B cell (primary cell): ENCODE results near the gene GGTLC1. TPM values are rescaled to one million over a fixed set of nuclear protein-coding genes. Genes with fewer than 3 reads are reported as not detected.
"Not testable (repeated sequence)": the region's sequence is repeated elsewhere in the genome, so short reads cannot be mapped to it uniquely, and the experiment has no call there.

ENCODE experiments used
- ATAC-seq: fragments of 200-7000 bp; cut with Tn5 transposase; one replicate; pipeline ENCODE4 v1.10.0; 2021; ENCODE audit warnings: low read depth, mild to moderate bottlenecking, moderate number of reproducible peaks, moderate library complexity
- CTCF ChIA-PET: fragments of 350-600 bp; sonication (Branson Sonifier 250); formaldehyde crosslinking; loops from one replicate; lab custom pipeline; 2021; ENCODE audit warnings: antibody characterized with exemption, inconsistent platforms; lab: Charles Lee
- POLR2A ChIA-PET: fragments of 350-600 bp; sonication (Branson Sonifier 250); formaldehyde crosslinking; loops from one replicate; lab custom pipeline; 2021; ENCODE audit warnings: antibody characterized with exemption; lab: Charles Lee
- DNase-seq: peaks from one replicate; pipeline ENCODE4 v3.0.0; 2013
- H2AFZ ChIP-seq: 2 replicates; pipeline ENCODE4 v1.6.1; 2012; ENCODE audit warnings: mild to moderate bottlenecking, low read depth, low read length; ENCODE audit not compliant: insufficient read depth, poor library complexity, severe bottlenecking
- H3K27ac ChIP-seq, 2 donors: 1 replicate in 1 of 2; 2 replicates in 1 of 2; pipeline ENCODE4 v1.5.1; 2012 to 2013; ENCODE audit warnings: low read length in 2 of 2, mild to moderate bottlenecking in 2 of 2, moderate library complexity in 1 of 2
- H3K27me3 ChIP-seq, 4 experiments: fragments of 200-600 bp in 1 of 4; sonication (generic) in 1 of 4; replicated peaks in 1 of 4; 1 replicate in 2 of 4; 2 replicates in 2 of 4; pipeline versions ENCODE4 v1.6.1 to v1.7.0; 2013 to 2016; ENCODE audit warnings: low read length in 3 of 4, mild to moderate bottlenecking in 2 of 4, mixed read lengths in 1 of 4, moderate library complexity in 1 of 4; ENCODE audit not compliant: insufficient read depth in 4 of 4, control insufficient read depth in 3 of 4; ENCODE audit errors: control extremely low read depth in 1 of 4
- H3K36me3 ChIP-seq, 2 experiments: replicated peaks in 1 of 2; 1 replicate in 1 of 2; 2 replicates in 1 of 2; pipeline versions ENCODE4 v1.6.1 to v1.7.1; 2013; ENCODE audit warnings: low read length in 1 of 2; ENCODE audit not compliant: insufficient read depth in 2 of 2, control insufficient read depth in 1 of 2; ENCODE audit errors: control extremely low read depth in 1 of 2, extremely low read depth in 1 of 2
- H3K4me1 ChIP-seq, 2 donors: fragments of 200-600 bp in 1 of 2; sonication (generic) in 1 of 2; 1 replicate in 1 of 2; 2 replicates in 1 of 2; pipeline versions ENCODE4 v1.5.1 to v1.6.1; 2013 to 2017; ENCODE audit warnings: low read length in 2 of 2; ENCODE audit not compliant: control insufficient read depth in 2 of 2, insufficient read depth in 2 of 2
- H3K4me2 ChIP-seq: replicated peaks from 2 replicates; pipeline ENCODE3; 2012; ENCODE audit warnings: mild to moderate bottlenecking, low read depth, low read length; ENCODE audit not compliant: poor library complexity, severe bottlenecking
- H3K4me3 ChIP-seq, 5 experiments: fragments of 200-600 bp in 1 of 5; sonication (generic) in 1 of 5; 1 replicate in 3 of 5; 2 replicates in 2 of 5; pipeline versions ENCODE4 v1.5.1 to v1.7.0; 2011 to 2016; ENCODE audit warnings: low read length in 4 of 5, mild to moderate bottlenecking in 4 of 5, low read depth in 2 of 5, control low read depth in 1 of 5, moderate library complexity in 1 of 5; ENCODE audit not compliant: insufficient read depth in 1 of 5; ENCODE audit errors: control extremely low read depth in 1 of 5, extremely low read depth in 1 of 5
- H3K79me2 ChIP-seq: fragments of 200-600 bp; sonication (generic); one replicate; pipeline ENCODE4 v1.6.0; 2016; ENCODE audit warnings: low read length; ENCODE audit not compliant: control insufficient read depth, insufficient read depth
- H3K9ac ChIP-seq: fragments of 200-600 bp; sonication (generic); 2 replicates; pipeline ENCODE4 v1.6.1; 2017; ENCODE audit warnings: mild to moderate bottlenecking, low read length, moderate library complexity
- H3K9me3 ChIP-seq, 3 donors: one replicate each; pipeline versions ENCODE4 v1.6.1 to v1.7.1; 2013; ENCODE audit warnings: low read length in 2 of 3; ENCODE audit not compliant: control insufficient read depth in 2 of 3, insufficient read depth in 1 of 3; ENCODE audit errors: control extremely low read depth in 1 of 3
- H4K20me1 ChIP-seq: 2 replicates; pipeline ENCODE4 v1.6.0; 2012; ENCODE audit warnings: mild to moderate bottlenecking, low read length; ENCODE audit not compliant: insufficient read depth, control insufficient read depth, poor library complexity, severe bottlenecking
- H3K27ac Mint-ChIP-seq: one replicate; pipeline ENCODE4 v1.8.0; 2021; ENCODE audit warnings: mixed read lengths
- H3K27me3 Mint-ChIP-seq: one replicate; pipeline ENCODE4 v1.8.0; 2021; ENCODE audit warnings: mixed read lengths
- H3K4me1 Mint-ChIP-seq: one replicate; pipeline ENCODE4 v1.8.0; 2021; ENCODE audit warnings: mixed read lengths
- H3K4me3 Mint-ChIP-seq: one replicate; pipeline ENCODE4 v1.8.0; 2021; ENCODE audit warnings: mixed read lengths
- H3K9me3 Mint-ChIP-seq: one replicate; pipeline ENCODE4 v1.8.0; 2022; ENCODE audit warnings: mixed read lengths; ENCODE audit not compliant: insufficient read depth
- WGBS: methylation state at CpG from one replicate; pipeline ENCODE4 v1.1.5; 2013; ENCODE audit warnings: missing lambda C conversion rate; ENCODE audit not compliant: insufficient coverage; 5-methylcytosine and 5-hydroxymethylcytosine counted together
- intact Hi-C: fragments of 100-400 bp; cut with micrococcal nuclease; formaldehyde crosslinking; loops from one replicate; pipeline ENCODE4 v1.10.0; 2022
- polyA plus RNA-seq: library from polyadenylated mRNA; depleted of rRNA; stranded (reverse); fragments of >200 nt; gene quantifications from 2 replicates; pipeline ENCODE4 v1.2.3, GENCODE V29; 2012
- total RNA-seq, 2 donors: library from RNA; stranded (reverse); fragments of 120-200 nt in 1 of 2; gene quantifications; 1 replicate in 1 of 2; 2 replicates in 1 of 2; pipeline versions ENCODE4 v1.2.3 to v1.2.4, GENCODE V29; 2013 to 2022

The GGTLC1 gene
- total and polyA plus RNA-seq, 2 donors (not counting 1 experiment from before 2014, with no cell fraction given) = not detected

DNA sequence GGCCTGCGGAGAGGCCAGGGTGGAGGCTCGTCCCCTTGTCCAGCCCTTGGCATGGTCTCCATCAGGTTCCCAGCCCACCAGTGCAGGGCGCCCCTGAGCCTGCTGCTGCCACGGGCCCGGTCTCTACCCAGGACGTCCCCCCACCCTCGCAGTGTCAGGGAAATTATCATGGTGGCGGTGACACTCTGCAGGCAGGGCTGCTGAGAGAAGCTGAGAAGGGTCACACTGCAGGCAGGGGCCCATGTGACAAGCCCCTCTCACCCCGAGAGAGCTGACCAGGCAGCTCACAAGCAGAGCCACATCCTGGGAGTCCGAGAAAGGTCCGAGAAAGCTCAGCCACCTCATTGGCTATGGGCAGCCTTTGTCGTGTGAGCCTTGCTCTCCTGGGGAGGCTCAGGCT lies 4.9 kb upstream of the GGTLC1 start:
- H2AFZ ChIP-seq, H3K9me3 Mint-ChIP-seq, intact Hi-C loops, H3K9me3 ChIP-seq, POLR2A ChIA-PET, H3K36me3 ChIP-seq, H3K4me3 ChIP-seq, H3K79me2 ChIP-seq, H3K9ac ChIP-seq, H3K4me2 ChIP-seq, H3K4me1 Mint-ChIP-seq, ATAC-seq, H3K27me3 ChIP-seq, H3K27ac Mint-ChIP-seq, DNase-seq, H4K20me1 ChIP-seq, CTCF ChIA-PET, H3K4me3 Mint-ChIP-seq, H3K4me1 ChIP-seq, H3K27ac ChIP-seq: not testable (repeated sequence)
- H3K27me3 Mint-ChIP-seq = peaks cover 12% of the 10 kb centered on the region
- WGBS = 96% methylated on average over 10 of the region's 12 CpGs

DNA sequence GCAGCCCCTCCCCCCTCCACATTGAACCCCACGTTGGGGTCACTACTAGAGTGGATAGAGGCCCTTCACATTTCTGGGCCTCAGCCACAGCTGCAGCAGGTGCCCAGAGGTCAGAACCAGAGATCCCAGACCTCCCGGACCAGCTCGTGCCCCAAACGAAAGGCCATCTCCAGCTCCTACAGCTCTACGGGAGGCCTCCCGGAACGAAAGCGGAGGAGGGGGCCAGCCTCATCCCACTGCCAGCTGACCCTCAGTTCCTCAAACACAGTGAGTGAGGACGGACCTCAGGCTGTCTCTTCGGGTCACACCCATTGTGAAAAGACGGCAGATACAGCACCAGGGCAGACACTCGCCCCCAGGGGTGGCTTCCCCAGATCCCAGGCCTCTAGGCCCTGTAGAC lies 1.7 kb upstream of the GGTLC1 start:
- H3K9me3 ChIP-seq, intact Hi-C loops, H3K9me3 Mint-ChIP-seq, H3K27me3 Mint-ChIP-seq, H3K27ac ChIP-seq, H3K27me3 ChIP-seq, H3K4me3 Mint-ChIP-seq, CTCF ChIA-PET, H3K36me3 ChIP-seq, DNase-seq, H3K27ac Mint-ChIP-seq, H3K4me2 ChIP-seq, H4K20me1 ChIP-seq, H3K4me3 ChIP-seq, POLR2A ChIA-PET, H3K4me1 Mint-ChIP-seq, H3K79me2 ChIP-seq, ATAC-seq, H3K9ac ChIP-seq, H2AFZ ChIP-seq, H3K4me1 ChIP-seq: not testable (repeated sequence)
- 87% methylated on average over 12 of the region's 12 CpGs for WGBS

DNA sequence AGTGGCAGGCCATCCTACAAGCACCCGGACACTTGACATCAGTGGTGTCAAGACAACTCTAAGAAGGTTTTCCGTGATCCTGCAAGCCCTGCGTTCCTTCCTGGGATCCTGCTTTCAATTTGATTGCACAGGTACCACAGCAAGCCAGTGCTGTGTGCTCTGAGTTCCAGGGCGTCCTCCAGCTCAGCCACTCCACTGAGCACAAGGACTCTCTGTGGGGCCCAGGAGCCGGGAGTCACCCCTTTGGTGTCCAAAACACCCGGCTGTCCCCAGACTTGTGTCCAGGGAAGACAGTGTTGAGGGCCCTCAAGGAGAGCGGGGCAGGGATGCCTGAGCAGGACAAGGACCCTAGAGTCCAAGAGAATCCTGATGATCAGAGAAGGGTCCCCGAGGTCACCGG lies 387 bp upstream of the GGTLC1 start:
- 92% methylated on average over 6 of the region's 9 CpGs for WGBS

DNA sequence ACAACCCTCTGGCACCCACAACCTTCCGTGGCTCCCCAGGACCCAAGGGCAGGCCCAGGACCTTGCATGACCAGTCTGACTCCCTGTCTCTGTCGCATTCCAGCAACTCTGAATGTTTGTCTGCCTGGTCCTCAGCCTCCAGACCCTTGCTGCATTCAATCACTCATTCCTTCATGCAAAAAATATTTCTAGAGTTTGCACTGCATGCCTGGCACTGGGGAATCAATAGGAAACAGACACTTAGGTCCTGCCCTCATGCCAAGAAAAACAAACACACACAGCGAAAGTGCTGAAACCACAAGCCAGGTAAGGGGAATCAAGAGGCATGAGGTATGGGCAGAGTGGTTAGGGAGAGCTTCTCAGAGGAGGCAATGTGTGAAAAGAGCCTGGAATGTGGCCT lies 1.9 kb downstream of the GGTLC1 start:
- H3K79me2 ChIP-seq, H3K4me3 Mint-ChIP-seq, H3K27me3 ChIP-seq, H3K9me3 Mint-ChIP-seq, H3K4me1 ChIP-seq, H3K27me3 Mint-ChIP-seq, H3K4me1 Mint-ChIP-seq, H3K4me3 ChIP-seq, H3K27ac Mint-ChIP-seq, H3K36me3 ChIP-seq, CTCF ChIA-PET, H3K9me3 ChIP-seq, H3K27ac ChIP-seq, DNase-seq, POLR2A ChIA-PET, H4K20me1 ChIP-seq, H3K4me2 ChIP-seq, intact Hi-C loops, H3K9ac ChIP-seq, H2AFZ ChIP-seq, ATAC-seq: not testable (repeated sequence)
- WGBS = no CpG with 5 or more reads among the region's 3 CpGs

More for the DNA sequence above, 387 bp upstream of the GGTLC1 start:
- H4K20me1 ChIP-seq, CTCF ChIA-PET, H3K9ac ChIP-seq, H3K9me3 Mint-ChIP-seq, H2AFZ ChIP-seq, H3K36me3 ChIP-seq, H3K4me1 ChIP-seq, H3K9me3 ChIP-seq, H3K4me3 Mint-ChIP-seq, intact Hi-C loops, H3K79me2 ChIP-seq, H3K27me3 ChIP-seq, H3K4me3 ChIP-seq, ATAC-seq, H3K27ac ChIP-seq, H3K4me2 ChIP-seq, POLR2A ChIA-PET, H3K27ac Mint-ChIP-seq, H3K4me1 Mint-ChIP-seq, DNase-seq, H3K27me3 Mint-ChIP-seq: not testable (repeated sequence)
